CD4-positive, alpha-beta T cell treated with Interferon gamma for 1 hour (primary cell): ENCODE data around the gene CYSRT1.
"Not testable (repeated sequence)": the region's sequence is repeated elsewhere in the genome, so short reads cannot be mapped to it uniquely, and the experiment has no call there.

ENCODE experiments used
- DNase-seq: peaks from one replicate; pipeline ENCODE4 v3.0.0-alpha.2; 2020

CYSRT1 gene

DNA sequence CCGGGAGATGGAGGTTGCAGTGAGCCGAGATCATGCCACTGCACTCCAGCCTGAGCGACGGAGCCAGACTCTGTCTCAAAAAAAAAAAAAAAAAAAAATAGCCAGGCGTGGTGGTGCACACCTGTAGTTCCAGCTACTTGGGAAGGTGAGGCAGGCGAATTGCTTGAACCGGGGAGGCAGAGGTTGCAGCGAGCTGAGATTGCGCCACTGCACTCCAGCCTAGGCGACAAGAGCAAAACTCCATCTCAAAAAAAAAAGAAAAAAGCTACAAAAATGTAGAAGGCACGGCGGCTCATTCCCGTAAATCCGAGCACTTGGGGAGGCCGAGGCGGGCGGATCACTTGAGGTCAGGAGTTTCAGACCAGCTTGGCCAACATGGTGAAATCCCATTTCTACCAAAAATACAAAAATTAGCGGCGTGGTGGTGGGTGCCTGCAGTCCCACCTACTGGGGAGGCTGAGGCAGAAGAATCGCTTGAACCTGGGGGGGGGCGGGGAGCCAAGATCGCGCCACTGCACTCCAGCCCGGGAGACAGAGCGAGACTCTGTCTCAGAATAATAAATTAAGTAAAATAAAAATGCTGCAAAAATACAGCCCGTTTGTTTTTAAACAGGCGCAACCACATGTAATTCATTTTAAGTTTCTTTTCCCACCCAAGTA lies 14.7 kb downstream of the CYSRT1 start:
- not testable (repeated sequence) for DNase-seq

- peak; percentile 67 for DNase-seq
Measured at GRCh38 chr9:137240318-137240840, 15.4 kb downstream of the CYSRT1 start.

DNA sequence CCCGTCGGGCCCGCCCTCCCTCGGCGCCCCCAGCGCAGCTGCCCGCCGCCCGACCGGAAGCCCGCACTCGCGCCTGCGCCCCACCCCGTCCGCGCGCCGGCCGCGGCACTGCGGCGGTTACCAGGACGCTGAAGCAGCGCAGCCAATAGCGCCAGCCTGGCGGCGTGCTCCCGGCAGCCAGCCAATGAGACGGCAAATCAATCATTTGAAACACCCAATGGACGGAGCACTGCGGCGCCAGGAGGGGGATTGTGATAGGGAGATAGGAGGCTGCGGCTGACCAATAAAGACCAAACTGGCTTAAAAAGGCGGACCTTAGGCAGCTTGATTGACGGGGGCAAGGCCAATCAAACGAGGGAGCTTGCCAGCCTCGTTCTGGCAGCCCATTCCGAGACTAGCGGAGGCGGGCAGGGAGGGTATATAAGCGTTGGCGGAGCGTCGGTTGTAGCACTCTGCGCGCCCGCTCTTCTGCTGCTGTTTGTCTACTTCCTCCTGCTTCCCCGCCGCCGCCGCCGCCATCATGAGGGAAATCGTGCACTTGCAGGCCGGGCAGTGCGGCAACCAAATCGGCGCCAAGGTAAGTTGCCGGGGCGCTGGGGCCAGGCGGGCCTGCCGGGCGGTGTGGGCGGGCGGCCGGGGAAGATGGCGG lies 16.0 kb downstream of the CYSRT1 start, which contains the start of gene TUBB4B:
TUBB4B (plus strand) TSS at position 447 of the 649 bp plus-strand sequence; CDS start at position 521, 74 bp downstream.
- DNase-seq = peak; percentile 100

DNA sequence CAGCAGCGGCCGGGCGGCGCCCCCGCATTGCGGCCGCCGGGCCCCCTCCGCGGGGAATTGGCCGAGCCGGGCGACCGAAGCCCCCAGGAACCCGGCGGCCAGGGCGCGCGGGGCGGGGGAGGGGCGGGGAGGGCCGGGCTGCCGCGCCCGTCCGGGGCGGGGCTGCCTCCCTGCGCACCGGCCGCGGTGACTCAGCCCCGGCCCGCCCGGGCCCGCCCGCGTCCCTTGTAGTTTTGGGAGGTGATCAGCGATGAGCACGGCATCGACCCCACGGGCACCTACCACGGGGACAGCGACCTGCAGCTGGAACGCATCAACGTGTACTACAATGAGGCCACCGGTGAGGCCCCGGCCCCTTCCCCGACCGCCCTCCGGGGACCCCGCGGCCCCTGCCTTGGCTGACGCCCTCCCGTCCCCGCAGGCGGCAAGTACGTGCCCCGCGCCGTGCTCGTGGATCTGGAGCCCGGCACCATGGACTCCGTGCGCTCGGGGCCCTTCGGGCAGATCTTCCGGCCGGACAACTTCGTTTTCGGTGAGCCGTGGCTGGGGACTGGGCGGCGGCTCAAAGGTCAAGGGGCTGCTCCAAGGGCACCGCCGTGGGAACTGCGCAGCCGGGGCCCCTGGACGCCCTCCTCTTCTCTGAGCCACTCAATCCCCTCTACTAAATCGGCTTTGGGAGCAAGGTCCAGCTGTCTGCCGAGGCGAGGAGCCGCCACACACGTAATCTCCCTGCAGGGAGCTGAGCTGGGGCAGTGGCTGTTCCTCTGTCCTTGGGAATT lies 16.7 kb downstream of the CYSRT1 start:
- peak; percentile 59 for DNase-seq

DNA sequence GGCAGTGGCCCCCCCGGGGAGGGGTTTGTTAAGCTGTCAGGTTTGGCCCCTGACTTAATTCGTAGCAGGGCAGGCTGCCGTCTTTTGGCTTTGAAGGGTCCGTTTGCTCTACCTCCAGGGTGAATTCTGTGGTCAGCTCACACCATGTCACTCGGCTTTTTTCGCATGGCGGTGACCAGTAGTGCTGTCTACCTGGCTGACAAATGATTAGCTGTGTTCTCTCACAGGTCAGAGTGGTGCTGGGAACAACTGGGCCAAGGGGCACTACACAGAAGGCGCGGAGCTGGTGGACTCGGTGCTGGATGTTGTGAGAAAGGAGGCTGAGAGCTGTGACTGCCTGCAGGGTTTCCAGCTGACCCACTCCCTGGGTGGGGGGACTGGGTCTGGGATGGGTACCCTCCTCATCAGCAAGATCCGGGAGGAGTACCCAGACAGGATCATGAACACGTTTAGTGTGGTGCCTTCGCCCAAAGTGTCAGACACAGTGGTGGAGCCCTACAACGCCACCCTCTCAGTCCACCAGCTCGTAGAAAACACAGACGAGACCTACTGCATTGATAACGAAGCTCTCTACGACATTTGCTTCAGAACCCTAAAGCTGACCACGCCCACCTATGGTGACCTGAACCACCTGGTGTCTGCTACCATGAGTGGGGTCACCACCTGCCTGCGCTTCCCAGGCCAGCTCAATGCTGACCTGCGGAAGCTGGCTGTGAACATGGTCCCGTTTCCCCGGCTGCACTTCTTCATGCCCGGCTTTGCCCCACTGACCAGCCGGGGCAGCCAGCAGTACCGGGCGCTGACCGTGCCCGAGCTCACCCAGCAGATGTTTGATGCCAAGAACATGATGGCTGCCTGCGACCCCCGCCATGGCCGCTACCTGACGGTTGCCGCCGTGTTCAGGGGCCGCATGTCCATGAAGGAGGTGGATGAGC lies 17.6 kb downstream of the CYSRT1 start:
- DNase-seq = no peak

DNA sequence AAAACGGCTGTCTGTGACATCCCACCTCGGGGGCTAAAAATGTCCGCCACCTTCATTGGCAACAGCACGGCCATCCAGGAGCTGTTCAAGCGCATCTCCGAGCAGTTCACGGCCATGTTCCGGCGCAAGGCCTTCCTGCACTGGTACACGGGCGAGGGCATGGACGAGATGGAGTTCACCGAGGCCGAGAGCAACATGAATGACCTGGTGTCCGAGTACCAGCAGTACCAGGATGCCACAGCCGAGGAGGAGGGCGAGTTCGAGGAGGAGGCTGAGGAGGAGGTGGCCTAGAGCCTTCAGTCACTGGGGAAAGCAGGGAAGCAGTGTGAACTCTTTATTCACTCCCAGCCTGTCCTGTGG lies 18.3 kb downstream of the CYSRT1 start:
- not testable (repeated sequence) for DNase-seq

DNA sequence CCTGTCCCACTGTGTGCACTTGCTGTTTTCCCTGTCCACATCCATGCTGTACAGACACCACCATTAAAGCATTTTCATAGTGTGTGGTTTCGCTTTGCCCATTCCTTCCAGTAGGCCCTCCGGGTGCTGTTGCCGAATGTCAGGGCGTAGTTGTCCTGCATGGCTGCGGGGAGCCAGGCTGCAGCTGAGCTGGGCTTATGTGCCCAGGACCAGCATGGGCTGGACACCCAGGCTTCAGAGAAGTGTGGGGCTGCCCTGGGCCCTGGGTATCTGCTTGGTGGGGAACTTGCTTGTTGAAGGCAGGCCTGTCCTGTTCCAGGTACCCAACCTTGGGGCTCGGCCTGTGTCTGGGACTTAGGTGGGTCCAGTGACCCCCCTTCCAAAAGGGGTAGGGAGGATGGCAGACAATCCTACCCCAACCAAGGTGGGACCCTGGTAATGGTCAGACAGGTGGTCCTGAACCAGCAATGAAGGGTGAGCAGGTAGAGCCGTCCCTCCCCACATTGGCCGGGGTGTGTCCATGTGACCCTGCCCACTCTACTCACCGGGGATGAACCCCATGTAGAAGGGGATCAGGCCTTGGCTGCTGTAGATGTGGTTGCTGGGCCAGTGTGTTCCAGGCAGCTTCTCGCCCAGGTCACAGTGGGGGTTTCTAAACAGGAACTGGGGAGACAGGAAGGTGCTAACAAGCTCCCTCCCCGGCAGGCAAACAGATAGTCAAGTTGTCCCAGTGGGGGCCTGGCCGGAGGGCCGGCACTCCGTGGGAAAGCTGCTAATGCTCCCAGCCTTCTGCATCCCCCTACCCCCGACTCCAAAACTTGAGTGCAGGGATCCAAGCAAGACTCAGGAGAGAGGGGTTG lies 18.9 kb downstream of the CYSRT1 start:
- DNase-seq = no peak

GRCh38 chr9:137244486-137245449 lies 19.8 kb downstream of the CYSRT1 start:
- no peak for DNase-seq

GRCh38 chr9:137245450-137246421 lies 20.8 kb downstream of the CYSRT1 start:
- no peak for DNase-seq

DNA sequence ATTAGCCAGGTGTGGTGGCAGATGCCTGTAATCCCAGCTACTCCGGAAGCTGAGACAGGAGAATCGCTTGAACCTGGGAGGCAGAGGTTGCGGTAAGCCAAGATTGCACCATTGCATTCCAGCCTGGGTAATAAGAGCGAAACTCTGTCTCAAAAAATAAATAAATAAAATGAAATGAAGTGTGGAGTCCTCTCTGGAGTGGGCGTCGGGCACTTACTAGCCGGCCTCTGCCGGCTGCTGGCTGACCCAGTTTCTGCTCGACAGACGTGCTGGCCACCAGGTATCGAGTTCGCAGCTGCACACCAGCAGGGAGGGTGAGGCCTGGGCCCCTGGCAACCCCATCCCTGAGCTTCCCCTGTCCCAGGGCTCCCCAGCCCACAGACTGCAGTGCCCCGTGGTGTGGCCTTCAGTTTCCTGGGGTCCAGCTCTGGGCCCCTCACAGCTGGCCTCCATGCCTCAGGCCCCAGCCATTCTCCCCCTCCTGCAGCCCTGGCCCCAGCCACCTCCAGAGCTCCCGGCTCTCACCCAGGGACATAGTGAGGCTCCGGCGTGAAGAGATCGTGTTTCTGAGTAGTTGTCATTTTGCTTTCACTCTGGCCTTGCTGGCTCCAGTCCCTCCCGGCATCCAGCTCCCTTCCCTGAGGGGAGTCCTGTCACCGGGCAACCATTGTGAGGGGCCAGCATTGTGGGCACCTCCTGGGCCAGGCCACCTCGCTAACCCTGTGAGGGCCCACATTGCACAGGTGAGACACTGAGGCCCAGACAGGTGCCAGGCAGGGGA lies 22.4 kb downstream of the CYSRT1 start:
- DNase-seq = no peak

GRCh38 chr9:137247916-137248175 lies 22.9 kb downstream of the CYSRT1 start:
- no peak for DNase-seq

- no peak for DNase-seq
Measured at GRCh38 chr9:137250329-137251193, 25.6 kb downstream of the CYSRT1 start.

- no peak for DNase-seq
Measured at GRCh38 chr9:137251194-137251461, 26.2 kb downstream of the CYSRT1 start, which contains the start of gene STPG3. TSS of gene STPG3 (plus strand) at chr9:137251286. CDS start at chr9:137251287, 1 bp downstream.

DNA sequence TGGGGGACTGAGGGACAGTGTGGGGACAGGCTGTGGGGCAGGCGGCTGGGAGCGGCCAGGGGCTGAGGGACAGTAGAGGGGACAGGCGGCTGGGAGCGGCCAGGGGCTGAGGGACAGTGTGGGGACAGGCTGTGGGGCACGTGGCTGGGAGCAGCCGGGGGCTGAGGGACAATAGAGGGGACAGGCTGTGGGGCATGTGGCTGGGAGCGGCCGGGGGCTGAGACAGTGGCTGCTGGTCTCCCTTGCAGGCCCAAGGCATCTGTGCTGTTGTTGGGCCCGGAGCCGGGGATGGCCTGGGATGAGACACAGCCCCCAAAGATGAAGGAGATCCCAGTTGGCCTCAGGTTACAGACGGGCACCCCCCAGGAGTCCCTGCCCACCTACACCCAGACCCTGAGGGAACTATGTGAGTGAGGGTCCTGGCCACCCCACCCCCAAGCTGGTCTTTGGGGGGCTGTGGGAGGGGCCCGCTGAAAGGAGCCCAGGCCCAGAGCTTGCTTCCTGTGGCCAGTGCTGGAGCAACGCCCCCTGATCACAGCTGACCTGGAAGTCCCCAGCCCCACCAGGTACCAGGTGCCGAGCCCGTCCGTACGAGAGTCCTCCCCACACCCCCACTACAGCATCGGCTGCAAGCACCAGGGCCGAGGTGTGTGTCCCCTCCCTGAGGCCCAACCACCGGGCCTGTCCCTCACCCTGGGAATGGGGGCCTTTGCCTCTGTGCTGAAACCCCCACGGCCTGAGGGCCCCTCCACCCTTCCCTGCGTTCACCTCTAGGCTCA lies 26.7 kb downstream of the CYSRT1 start:
- DNase-seq = no peak

DNA sequence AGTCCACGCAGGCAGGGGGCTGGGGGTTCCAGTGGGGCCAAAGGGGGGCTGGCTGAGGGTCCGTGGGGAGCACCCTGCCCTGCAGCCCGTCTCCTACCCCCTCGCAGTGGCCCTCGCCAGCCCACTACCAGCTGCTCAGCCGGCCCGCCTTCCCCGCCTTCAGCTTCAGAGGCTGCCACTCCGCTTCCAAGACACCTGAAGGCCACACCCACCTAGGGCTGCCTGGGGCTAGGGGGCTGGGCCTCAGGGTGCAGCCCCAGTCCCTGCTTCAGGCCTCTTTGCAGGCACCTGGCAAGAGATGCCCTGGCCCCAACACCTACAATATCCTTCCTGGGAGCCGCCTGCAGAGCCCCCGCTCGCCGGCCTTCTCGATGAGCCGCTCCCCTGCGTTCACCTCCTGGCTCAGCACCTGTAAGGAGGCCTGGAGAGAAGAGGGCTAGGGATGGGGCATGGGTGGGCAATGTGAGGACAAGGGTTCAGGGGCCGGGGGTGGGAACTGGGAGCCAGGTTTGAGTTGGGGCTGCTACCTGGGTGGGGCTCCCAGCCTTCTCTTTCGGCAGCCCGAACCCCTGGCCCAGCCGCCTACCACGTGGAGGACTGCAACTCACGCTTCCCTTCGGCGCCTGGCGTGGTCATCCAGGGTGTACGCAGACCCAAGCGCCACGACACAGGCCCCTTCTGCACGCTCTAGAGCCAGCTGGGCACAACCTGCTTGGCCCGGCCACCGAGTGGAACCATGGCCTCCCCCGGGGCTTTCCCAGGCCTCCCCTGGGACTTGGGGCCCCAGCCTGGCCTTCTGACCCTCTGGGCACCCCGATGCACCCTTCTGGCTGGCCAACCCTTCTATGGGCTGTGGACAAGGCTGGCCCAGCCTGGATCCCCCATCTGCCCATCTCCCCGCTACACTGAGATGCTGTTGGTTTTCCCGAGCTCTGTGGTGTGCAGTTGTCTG lies 27.9 kb downstream of the CYSRT1 start:
- DNase-seq = no peak
